CD14-positive monocyte (primary cell): ENCODE measurements around the gene LAMB3. TPM values are rescaled to one million over a fixed set of nuclear protein-coding genes. Genes with fewer than 3 reads are reported as not detected.

ENCODE experiments used
- DNase-seq, 3 donors: peaks; one replicate each; pipeline ENCODE4 v3.0.0-alpha.2; 2011 to 2022
- H2AFZ ChIP-seq: 2 replicates; pipeline ENCODE4 v1.6.0; 2012; ENCODE audit warnings: mild to moderate bottlenecking, low read depth, low read length, inconsistent platforms; ENCODE audit not compliant: insufficient read depth, poor library complexity, severe bottlenecking
- H3K27ac ChIP-seq, 2 donors: 1 replicate in 1 of 2; 2 replicates in 1 of 2; pipeline ENCODE4 v1.5.1; 2012 to 2013; ENCODE audit warnings: low read length in 2 of 2, control low read depth in 1 of 2, inconsistent platforms in 1 of 2, low read depth in 1 of 2, mild to moderate bottlenecking in 1 of 2
- H3K27me3 ChIP-seq, 2 donors: one replicate each; pipeline versions ENCODE4 v1.6.0 to v1.6.1; 2011 to 2013; ENCODE audit warnings: low read length in 2 of 2; ENCODE audit not compliant: control insufficient read depth in 2 of 2, insufficient read depth in 2 of 2
- H3K36me3 ChIP-seq, 2 donors: replicated peaks in 1 of 2; 1 replicate in 1 of 2; 2 replicates in 1 of 2; pipeline versions ENCODE4 v1.5.1 to v1.6.1; 2012 to 2013; ENCODE audit warnings: low read length in 2 of 2, control low read depth in 1 of 2, inconsistent platforms in 1 of 2, mild to moderate bottlenecking in 1 of 2; ENCODE audit not compliant: insufficient read depth in 2 of 2, control insufficient read depth in 1 of 2
- H3K4me1 ChIP-seq, 2 donors: 1 replicate in 1 of 2; 2 replicates in 1 of 2; pipeline versions ENCODE4 v1.5.1 to v1.6.1; 2012 to 2013; ENCODE audit warnings: low read length in 2 of 2, control low read depth in 1 of 2, inconsistent platforms in 1 of 2, mild to moderate bottlenecking in 1 of 2, moderate library complexity in 1 of 2; ENCODE audit not compliant: insufficient read depth in 2 of 2, control insufficient read depth in 1 of 2
- H3K4me2 ChIP-seq: replicated peaks from 2 replicates; pipeline ENCODE3; 2012; ENCODE audit warnings: low read length, moderate library complexity, mild to moderate bottlenecking; ENCODE audit not compliant: poor library complexity, severe bottlenecking; ENCODE audit errors: extremely low read depth
- H3K4me3 ChIP-seq, 3 experiments: fragments of 200-600 bp in 1 of 3; sonication (generic) in 1 of 3; replicated peaks in 1 of 3; 1 replicate in 2 of 3; 2 replicates in 1 of 3; pipeline ENCODE4 v1.5.1; 2011 to 2013; ENCODE audit warnings: low read length in 3 of 3, mild to moderate bottlenecking in 3 of 3, control low read depth in 2 of 3, low read depth in 2 of 3, inconsistent platforms in 1 of 3, moderate library complexity in 1 of 3
- H3K79me2 ChIP-seq: 2 replicates; pipeline ENCODE4 v1.6.0; 2012; ENCODE audit warnings: mild to moderate bottlenecking, control low read depth, inconsistent platforms, low read length, moderate library complexity; ENCODE audit not compliant: insufficient read depth
- H3K9ac ChIP-seq: 2 replicates; pipeline ENCODE4 v1.6.0; 2017; ENCODE audit warnings: low read length, mild to moderate bottlenecking; ENCODE audit not compliant: insufficient read depth, poor library complexity, severe bottlenecking
- H3K9me3 ChIP-seq, 2 donors: replicated peaks in 1 of 2; 1 replicate in 1 of 2; 2 replicates in 1 of 2; pipeline versions ENCODE4 v1.5.1 to v1.6.1; 2012 to 2013; ENCODE audit warnings: low read length in 2 of 2, control low read depth in 1 of 2; ENCODE audit not compliant: control insufficient read depth in 1 of 2, insufficient read depth in 1 of 2
- H4K20me1 ChIP-seq: 2 replicates; pipeline ENCODE4 v1.6.0; 2012; ENCODE audit warnings: mild to moderate bottlenecking, low read length, control low read depth, moderate library complexity; ENCODE audit not compliant: insufficient read depth
- H3K27ac Mint-ChIP-seq, 7 donors: one replicate each; pipeline ENCODE4 v1.8.0; 2020; ENCODE audit warnings: mild to moderate bottlenecking in 7 of 7, mixed read lengths in 7 of 7, moderate library complexity in 6 of 7, inconsistent platforms in 2 of 7
- H3K27me3 Mint-ChIP-seq, 3 donors: one replicate each; pipeline ENCODE4 v1.8.0; 2021 to 2022; ENCODE audit warnings: low read depth in 3 of 3, mild to moderate bottlenecking in 3 of 3, mixed read lengths in 3 of 3, moderate library complexity in 3 of 3, inconsistent platforms in 1 of 3
- H3K36me3 Mint-ChIP-seq, 2 donors: one replicate each; pipeline ENCODE4 v1.8.0; 2020; ENCODE audit warnings: mixed read lengths in 2 of 2, inconsistent platforms in 1 of 2, mild to moderate bottlenecking in 1 of 2
- H3K4me1 Mint-ChIP-seq: one replicate; pipeline ENCODE4 v1.8.0; 2020; ENCODE audit warnings: mild to moderate bottlenecking, mixed read lengths
- H3K4me3 Mint-ChIP-seq, 2 donors: one replicate each; pipeline ENCODE4 v1.8.0; 2020; ENCODE audit warnings: mild to moderate bottlenecking in 2 of 2, mixed read lengths in 2 of 2, moderate library complexity in 1 of 2
- H3K9me3 Mint-ChIP-seq, 7 donors: one replicate each; pipeline ENCODE4 v1.8.0; 2020 to 2022; ENCODE audit warnings: mixed read lengths in 7 of 7, mild to moderate bottlenecking in 6 of 7, moderate library complexity in 6 of 7, inconsistent platforms in 2 of 7
- WGBS: methylation state at CpG from one replicate; pipeline ENCODE4 v1.1.5; 2013; ENCODE audit warnings: missing lambda C conversion rate; ENCODE audit not compliant: insufficient coverage; 5-methylcytosine and 5-hydroxymethylcytosine counted together
- intact Hi-C, 2 donors: fragments of 100-400 bp; cut with micrococcal nuclease; formaldehyde crosslinking; loops; one replicate each; pipeline versions ENCODE4 v1.15.0 to v1.15.1; 2023
- polyA plus RNA-seq, 3 donors: library from polyadenylated mRNA; depleted of rRNA in 1 of 3; unstranded in 2 of 3; stranded (reverse) in 1 of 3; fragments of 300-500 nt in 2 of 3; fragments of >200 nt in 1 of 3; fragmentation: Illumina TruSeq in 2 of 3; gene quantifications; 1 replicate in 2 of 3; 2 replicates in 1 of 3; pipeline ENCODE4 v1.2.3, GENCODE V29; 2012 to 2021
- TF ChIP-seq, protein P1 (sequence below): fragments of 200-600 bp; IDR thresholded peaks from one replicate; pipeline ENCODE4 v1.8.0; 2022; ENCODE audit warnings: antibody characterized with exemption, mild to moderate bottlenecking

Gene LAMB3
- polyA plus RNA-seq, 3 donors, result 0.29 to 0.67 (median 0.30) TPM

DNA sequence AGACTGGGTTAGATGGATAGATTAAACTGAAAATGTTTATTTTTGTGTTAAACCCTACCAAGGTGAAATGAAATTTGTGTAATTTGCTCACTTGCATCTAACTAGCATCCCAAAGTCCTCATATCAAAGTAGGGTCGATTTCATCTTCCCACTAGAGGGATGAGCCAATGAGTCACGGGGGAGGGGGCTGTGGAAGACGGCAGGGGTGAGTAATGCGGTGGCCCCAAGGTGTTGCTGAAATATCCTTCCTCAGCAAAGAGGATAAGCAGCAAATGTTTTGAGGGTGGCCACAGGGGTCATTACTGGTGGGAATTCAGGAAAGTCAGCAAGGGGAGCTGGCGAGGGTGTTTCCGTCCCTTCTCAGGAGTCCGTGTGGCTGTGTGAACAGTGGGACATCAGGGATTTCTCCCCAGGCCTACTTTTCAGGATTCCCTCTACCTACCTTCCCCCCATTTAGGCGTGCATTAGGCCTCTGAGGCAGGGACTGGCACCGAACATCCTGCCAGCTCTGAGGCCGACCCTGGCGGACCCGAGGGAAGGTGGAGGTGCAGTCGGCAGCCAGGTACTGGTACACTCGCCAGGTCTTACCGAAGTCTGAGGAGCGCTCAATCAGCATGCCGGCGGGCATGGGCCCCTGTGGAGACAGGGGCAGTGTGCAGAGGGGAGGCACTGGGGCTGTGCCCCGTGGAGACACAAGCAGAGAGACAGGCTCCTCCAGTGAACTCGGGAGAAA, 18.1 kb downstream of the LAMB3 start:
- peaks cover 0 to 6% of the 10 kb centered on the region in 2 donors for H3K4me1 ChIP-seq
- H3K27ac ChIP-seq, result no peak overlapping the region
- H3K36me3 Mint-ChIP-seq, result peaks cover 0 to 2% of the 10 kb centered on the region in 2 donors
- H3K79me2 ChIP-seq, result no peaks in the 10 kb centered on the region
- H3K9ac ChIP-seq, result no peak overlapping the region
- peak overlapping the region in 2 of 7 donors; percentile 26 to 47 for H3K27ac Mint-ChIP-seq
- no peaks in the 10 kb centered on the region for H4K20me1 ChIP-seq
- no peaks in the 10 kb centered on the region for H3K9me3 ChIP-seq
- no peak overlapping the region for H3K4me3 Mint-ChIP-seq
- no peak overlapping the region for H3K4me3 ChIP-seq
- no peak overlapping the region for H2AFZ ChIP-seq
- intact Hi-C loops, result no loop called here
- H3K36me3 ChIP-seq, result no peaks in the 10 kb centered on the region
- H3K4me1 Mint-ChIP-seq, result peaks cover 12% of the 10 kb centered on the region
- 93% methylated on average over 11 of the region's 20 CpGs for WGBS
- peaks cover 18 to 42% (median 29%) of the 10 kb centered on the region in 3 donors for H3K27me3 Mint-ChIP-seq
- no peak overlapping the region for H3K4me2 ChIP-seq
- H3K27me3 ChIP-seq, result peaks cover 2 to 29% of the 10 kb centered on the region in 2 donors
- TF ChIP-seq, protein P1, sequence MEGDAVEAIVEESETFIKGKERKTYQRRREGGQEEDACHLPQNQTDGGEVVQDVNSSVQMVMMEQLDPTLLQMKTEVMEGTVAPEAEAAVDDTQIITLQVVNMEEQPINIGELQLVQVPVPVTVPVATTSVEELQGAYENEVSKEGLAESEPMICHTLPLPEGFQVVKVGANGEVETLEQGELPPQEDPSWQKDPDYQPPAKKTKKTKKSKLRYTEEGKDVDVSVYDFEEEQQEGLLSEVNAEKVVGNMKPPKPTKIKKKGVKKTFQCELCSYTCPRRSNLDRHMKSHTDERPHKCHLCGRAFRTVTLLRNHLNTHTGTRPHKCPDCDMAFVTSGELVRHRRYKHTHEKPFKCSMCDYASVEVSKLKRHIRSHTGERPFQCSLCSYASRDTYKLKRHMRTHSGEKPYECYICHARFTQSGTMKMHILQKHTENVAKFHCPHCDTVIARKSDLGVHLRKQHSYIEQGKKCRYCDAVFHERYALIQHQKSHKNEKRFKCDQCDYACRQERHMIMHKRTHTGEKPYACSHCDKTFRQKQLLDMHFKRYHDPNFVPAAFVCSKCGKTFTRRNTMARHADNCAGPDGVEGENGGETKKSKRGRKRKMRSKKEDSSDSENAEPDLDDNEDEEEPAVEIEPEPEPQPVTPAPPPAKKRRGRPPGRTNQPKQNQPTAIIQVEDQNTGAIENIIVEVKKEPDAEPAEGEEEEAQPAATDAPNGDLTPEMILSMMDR, result no peak
- peak in 1 of 3 donors; percentile 68 for DNase-seq
- peaks cover 0 to 2% (median 0%) of the 10 kb centered on the region in 7 donors for H3K9me3 Mint-ChIP-seq

DNA sequence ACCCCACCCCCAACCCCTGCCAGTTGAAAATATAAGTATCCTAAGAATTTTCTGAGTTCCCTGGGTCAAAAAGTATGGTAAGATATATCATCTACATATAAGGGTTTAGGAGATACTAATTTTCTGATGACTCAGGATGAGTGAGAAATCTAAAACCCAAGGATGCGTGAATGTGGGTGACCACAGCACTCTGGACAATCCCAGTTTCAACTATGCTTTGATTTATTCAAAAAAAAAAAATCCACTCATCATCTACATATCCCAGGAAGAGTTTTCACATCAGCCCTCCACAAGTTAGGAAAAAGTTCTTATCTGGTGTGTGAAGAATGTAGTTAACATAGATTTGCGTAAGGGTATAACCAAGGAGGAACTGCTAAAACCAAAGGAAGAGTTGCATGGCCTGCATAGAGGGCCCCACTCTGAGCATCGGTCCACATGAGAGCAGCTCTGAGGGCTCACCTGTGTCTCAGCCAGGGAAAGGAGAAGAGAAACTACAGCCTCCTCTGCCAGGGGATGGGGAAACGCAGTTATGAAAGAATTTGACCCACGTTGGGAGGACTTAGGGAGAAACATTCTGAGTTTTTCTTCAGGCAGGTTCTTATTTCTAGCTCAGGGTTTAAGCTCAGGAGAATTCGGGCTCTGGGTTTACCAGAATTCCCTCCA, 18.8 kb downstream of the LAMB3 start:
- H3K4me3 Mint-ChIP-seq, result no peak overlapping the region
- no peak overlapping the region for H2AFZ ChIP-seq
- no peaks in the 10 kb centered on the region for H3K9me3 ChIP-seq
- WGBS, result 25% methylated on average over 4 of the region's 6 CpGs
- H3K9me3 Mint-ChIP-seq, result peaks cover 0 to 2% (median 0%) of the 10 kb centered on the region in 7 donors
- no peak overlapping the region for H3K4me3 ChIP-seq
- no peak overlapping the region for H3K27ac ChIP-seq
- no peaks in the 10 kb centered on the region for H4K20me1 ChIP-seq
- H3K36me3 ChIP-seq, result no peaks in the 10 kb centered on the region
- peaks cover 12% of the 10 kb centered on the region for H3K4me1 Mint-ChIP-seq
- H3K36me3 Mint-ChIP-seq, result peaks cover 0 to 2% of the 10 kb centered on the region in 2 donors
- TF ChIP-seq, protein P1, result no peak
- peak overlapping the region in 4 of 7 donors; percentile 32 to 72 (median 44) for H3K27ac Mint-ChIP-seq
- H3K4me1 ChIP-seq, result peaks cover 0 to 6% of the 10 kb centered on the region in 2 donors
- intact Hi-C loops, result no loop called here
- peaks cover 2 to 29% of the 10 kb centered on the region in 2 donors for H3K27me3 ChIP-seq
- H3K9ac ChIP-seq, result no peak overlapping the region
- DNase-seq, result peak in 1 of 3 donors; percentile 60
- H3K79me2 ChIP-seq, result no peaks in the 10 kb centered on the region
- no peak overlapping the region for H3K4me2 ChIP-seq
- H3K27me3 Mint-ChIP-seq, result peaks cover 24 to 40% (median 31%) of the 10 kb centered on the region in 3 donors
